HG02571 (cell line): ENCODE data around the gene CCDC116.
"Not testable (repeated sequence)": the region's sequence is repeated elsewhere in the genome, so short reads cannot be mapped to it uniquely, and the experiment has no call there.

ENCODE experiments used
- ATAC-seq: cut with Tn5 transposase; IDR thresholded peaks from one replicate; pipeline ENCODE4 v1.9.1; 2021; ENCODE audit warnings: mild to moderate bottlenecking, moderate library complexity; ENCODE audit not compliant: unreplicated experiment

Gene CCDC116

DNA sequence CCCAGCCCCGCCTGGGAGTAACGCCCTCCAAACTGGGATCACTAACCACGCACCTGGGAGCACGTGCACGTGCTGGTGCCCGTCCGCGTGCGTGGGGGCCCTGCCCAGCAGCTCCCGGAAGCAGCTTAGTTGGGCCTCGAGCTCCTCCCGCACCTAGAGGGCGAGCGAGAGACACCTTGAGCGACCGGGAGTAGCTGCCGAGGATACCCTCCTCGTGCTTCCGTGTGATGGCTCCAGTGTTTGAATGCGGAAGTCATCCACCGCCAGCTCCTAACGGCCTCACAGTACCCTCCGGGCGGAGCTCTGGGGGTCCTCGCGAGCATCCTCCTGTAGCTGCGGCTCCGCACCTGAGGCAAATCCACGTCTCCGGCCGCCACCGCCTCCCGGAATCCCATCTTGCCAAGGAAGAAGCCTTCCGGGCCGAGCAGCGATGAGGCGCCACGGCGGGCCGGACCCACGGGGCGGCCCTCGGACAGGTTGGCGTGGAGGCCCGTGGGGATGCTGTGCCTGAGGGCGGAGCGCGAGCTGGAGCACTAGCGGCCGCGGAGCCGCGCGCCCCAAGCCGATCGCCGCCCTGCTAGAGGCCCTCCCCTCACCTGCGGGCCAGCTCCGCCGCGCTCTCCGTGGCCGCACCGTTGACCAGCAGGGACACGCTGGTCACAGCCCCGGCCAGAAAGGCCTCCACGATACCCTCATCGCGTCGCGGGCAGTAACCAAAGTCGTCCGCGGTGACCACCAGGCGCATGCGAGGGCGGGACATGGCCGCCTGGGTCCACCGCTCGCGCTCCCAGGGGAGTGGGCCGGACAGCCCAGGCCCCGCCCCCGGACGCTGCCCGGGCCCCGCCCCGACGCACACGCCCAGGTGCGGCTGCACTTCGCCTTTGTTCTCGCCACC is 3.1 kb upstream of the CCDC116 start, which contains the start of gene YDJC:
Gene YDJC (minus strand): TSS at position 768 of the 895 bp plus-strand sequence. CDS start 8 bp downstream, at position 760.
- ATAC-seq = peak; percentile 80

DNA sequence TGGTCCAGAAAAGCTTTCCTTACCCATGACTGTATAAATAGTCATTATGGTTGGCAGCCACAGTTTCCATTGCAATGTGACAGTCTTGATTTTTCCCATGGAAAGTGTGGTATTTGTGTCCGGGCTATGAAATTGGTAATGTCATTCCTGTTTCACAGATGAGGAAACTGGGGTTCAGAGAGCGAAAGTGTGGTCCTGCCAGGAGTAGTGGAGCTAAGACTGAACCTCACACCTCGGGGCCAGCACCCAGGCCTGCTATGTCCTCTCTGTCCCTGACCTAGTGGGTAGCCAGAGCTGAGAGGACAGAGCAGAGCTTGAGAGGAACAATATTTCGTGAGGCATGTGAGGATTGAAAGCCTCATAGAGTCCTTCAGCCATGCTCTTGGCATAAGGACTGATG is 1.5 kb upstream of the CCDC116 start:
- no peak for ATAC-seq

DNA sequence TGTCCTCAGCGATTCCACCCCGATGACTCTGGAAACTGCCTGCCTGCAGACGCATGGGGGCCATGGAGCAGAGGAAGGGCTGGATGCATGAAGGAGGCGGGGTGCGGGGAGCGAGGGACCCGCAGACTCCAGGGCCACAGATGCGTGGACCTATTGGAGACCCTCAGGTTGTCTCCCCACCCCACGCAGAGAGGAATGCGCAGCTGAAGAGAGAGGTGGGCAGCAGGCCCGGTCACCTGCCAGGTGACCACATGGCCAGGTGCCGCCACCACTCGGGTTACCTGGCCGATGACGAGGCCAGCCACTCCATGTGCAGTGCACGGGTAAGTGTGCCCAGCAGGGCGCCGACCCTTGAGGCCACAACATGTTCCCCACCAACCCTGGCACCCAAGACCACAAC is 371 bp downstream of the CCDC116 start:
- no peak for ATAC-seq

DNA sequence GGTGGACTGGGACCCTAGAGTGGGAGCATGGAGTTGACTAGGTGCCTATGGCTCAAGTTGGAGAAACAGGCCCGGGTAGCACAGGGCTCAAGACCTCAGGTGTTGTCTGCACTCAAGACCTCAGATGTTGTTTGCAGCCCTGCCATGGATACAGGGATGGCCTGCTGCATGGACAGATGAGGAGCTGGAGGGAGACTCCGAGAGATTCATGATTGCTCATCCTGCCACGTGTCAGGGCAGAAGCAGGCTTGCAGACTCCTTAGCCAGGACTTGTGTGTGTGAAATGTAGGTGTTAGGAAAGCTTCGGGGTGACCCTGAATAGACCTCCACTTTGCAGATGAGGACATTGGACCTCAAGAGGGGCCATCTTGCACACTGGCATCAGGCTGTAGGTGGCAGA is 921 bp downstream of the CCDC116 start:
- no peak for ATAC-seq

DNA sequence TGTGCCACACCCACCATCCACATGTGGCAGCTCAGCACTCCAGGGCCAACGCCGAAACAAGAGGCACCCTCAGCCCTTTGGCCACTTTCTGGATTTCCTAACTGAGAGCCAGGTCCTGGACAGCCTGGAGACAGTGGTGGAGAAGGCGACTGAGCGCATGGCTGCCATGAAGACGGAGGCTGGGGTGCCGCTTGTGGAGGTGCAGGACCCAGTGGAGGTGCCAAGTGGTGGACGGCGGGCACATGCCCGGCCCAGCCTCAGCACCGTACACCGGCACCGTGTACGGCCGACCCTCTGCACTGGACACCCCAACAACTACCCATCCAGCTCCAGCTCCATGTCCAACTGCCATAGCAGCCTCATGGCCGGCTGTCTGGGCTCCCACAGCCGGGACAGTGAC is 1.5 kb downstream of the CCDC116 start:
- no peak for ATAC-seq

DNA sequence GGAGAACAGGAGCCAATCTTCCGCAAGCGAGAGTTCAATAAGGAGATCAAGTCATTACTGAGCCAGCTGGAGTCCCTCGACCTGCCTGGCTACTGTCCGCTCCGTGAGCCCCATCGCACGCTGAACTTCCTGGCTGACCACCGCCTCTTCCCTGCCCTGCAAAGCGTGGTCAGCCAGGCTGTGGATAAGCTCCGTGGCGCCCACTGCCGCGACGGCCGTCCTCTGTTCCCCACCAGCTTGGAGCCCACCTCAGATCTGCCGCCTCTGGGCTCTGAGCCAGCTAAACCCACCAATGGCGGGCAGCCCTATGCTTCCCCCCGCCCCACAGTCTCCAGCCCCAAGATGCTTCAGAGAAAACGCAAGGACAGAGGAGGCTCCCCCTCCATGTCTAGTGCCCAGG is 2.3 kb downstream of the CCDC116 start:
- ATAC-seq = no peak

DNA sequence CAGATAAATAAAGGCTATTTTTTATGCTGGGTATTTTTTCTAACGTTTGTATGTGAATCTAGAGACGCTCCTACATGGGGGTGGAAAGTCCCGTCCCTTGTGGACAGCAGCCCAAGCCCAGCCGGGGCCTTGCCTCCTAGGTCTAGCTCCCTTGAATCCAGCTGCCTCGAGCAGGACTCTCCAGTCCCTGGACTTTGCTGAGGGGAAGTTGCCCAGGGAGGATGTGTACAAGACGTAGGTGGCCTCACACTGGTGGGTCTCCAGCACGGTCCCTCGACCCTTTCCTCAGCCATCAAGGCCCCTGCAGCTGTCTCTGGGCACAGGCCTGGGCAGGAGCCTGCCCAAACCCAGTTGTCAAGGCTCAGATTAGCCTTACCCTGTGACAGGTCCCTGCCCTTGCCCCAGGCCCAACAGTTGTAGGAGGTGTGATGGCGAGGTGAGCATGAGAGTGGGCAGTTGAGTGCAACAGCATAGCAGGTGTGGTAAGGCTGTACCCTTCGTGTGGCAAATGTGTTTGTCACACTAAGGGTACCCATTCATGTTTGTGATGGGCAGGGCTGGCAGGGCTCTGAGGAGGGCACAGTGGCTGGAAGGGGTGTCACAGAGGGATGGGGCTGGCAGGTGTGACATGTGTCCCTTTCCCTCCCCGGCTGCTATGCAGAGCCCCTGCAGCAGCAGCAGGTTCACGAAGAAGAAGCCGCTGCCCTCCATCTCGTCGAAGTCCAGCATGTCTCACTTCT is 3.4 kb downstream of the CCDC116 start:
- no peak for ATAC-seq

DNA sequence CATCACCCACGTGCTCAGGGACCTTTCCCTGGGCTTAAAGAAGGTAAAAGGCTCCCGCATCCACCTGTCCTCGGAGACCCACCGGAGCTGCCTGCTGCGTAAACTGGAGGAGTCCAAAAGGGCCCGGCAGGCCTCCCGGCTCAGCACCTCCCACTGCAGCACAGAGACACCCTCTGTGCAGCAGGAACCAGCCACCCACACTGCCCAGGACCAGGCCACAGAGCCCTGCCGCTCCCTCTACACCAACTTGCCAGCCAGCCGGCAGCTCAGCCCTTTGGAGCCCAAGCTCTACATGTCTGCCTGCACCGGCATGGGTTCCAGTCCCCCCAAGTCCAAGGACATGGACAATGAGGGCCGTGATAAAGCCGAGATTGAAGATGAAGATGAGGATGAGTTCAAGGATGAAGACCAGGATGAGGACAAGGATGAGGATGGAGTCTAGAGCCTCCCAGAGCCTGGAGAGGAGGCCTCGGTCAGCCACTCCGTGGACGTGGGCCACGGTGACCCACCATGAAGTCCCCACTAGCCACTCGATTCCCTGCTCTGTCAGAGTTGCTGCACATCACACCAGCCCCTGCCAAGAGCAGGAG is 4.2 kb downstream of the CCDC116 start:
- no peak for ATAC-seq

DNA sequence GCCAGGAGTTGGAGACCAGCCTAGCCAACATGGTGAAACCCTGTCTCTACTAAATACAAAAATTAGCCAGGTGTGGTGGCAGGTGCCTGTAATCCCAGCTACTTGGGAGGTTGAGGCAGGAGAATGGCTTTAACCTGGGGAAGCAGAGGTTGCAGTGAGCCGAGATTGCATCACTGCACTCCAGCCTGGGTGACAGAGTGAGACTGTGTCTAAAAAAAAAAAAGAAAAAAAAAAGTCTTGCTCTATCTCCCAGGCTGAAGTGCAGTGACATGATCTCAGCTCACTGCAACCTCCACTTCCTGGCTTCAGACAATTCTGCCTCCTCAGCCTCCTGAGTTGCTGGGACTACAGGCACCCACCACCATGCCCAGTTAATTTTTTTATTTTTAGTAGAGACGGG is 4.9 kb downstream of the CCDC116 start:
- ATAC-seq = not testable (repeated sequence)

DNA sequence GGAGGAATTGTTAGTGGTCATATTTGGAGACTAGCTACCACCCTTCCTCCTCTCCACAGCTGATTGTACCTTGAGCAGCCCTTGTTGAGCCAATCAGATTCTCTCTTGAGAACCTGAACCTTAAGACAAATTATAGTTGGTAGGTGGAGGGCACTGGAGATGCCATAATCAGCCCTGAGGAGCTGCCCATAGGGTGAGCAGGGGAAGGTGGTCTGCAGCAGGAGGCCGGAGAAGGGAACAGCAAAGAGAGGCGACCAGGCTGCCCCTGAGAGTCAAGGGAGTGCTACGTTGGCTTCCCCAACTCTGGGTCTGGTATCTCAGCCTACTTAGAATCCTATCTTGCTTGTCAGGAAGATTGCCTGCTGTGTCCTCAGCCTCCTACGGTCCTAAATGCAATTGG is 6.8 kb downstream of the CCDC116 start:
- no peak for ATAC-seq

DNA sequence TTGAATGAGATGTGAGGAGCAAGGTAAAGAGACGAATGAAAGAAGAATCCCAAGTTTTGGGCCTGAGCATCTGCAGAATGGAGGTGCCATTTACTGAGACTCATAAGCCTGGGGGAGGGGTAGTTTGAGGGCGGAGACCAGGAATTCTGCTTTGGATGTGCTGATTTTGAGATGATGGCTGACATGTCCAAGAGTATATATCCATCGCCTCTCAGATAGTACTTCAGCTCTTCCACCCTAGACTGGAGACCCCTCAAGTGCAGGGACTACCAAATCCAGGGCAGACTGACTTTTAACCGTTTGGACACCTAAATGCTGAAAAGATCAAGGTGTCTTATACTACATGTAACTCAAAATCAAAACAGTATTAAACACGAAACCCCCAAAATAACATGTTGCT is 8.2 kb downstream of the CCDC116 start:
- no peak for ATAC-seq

DNA sequence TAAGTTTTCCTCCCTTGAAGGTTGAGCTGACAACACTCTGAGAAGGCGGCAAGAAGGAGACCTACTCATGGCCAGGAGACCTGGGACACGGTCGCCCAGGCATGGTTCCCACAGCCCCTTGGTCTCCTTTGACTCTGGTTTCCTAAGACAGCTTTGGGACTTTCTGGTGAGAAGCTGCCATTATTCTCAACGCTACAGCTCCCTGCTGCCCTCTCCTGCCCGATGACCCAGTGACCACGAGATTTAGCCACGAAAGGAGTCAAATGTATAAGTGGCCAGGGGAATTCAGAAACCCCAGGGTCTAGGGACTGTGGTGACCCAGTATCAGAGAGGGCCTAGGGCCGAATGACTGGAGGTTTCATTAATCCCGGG is 8.8 kb downstream of the CCDC116 start:
- ATAC-seq = peak; percentile 4

DNA sequence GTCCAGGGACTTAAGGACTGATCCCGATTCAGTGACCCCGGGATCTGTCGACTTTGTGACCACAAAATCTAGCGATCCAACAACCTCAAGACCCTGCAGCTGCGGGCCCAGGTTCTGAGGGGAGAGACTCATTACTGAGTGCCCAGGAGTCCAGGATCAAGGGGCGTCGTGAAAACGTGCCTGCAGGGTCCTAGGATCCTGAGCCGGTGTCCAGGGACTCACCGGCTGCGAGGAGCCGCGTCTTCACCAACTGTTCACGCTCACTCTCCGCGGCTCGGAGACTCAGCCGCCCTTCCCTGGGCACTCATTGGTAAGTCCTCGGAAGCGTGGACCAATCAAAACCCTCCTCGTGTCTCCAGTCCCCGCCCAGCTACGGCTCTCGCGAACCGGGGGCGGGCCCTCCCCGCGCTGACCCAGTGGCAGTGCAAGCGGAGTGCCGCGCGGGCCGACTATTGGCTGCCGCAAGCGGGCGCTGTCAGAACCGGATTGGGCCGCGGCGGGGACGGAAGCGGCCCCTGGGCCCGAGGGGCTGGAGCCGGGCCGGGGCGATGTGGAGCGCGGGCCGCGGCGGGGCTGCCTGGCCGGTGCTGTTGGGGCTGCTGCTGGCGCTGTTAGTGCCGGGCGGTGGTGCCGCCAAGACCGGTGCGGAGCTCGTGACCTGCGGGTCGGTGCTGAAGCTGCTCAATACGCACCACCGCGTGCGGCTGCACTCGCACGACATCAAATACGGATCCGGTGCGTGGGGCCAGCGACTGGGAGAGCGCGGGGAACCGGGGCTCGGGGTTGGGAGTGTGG is 9.4 kb downstream of the CCDC116 start, which contains the start of gene SDF2L1:
Gene SDF2L1 (plus strand): TSS at position 514 of the 795 bp plus-strand sequence. CDS start 35 bp downstream, at position 549.
- ATAC-seq = peak; percentile 93

DNA sequence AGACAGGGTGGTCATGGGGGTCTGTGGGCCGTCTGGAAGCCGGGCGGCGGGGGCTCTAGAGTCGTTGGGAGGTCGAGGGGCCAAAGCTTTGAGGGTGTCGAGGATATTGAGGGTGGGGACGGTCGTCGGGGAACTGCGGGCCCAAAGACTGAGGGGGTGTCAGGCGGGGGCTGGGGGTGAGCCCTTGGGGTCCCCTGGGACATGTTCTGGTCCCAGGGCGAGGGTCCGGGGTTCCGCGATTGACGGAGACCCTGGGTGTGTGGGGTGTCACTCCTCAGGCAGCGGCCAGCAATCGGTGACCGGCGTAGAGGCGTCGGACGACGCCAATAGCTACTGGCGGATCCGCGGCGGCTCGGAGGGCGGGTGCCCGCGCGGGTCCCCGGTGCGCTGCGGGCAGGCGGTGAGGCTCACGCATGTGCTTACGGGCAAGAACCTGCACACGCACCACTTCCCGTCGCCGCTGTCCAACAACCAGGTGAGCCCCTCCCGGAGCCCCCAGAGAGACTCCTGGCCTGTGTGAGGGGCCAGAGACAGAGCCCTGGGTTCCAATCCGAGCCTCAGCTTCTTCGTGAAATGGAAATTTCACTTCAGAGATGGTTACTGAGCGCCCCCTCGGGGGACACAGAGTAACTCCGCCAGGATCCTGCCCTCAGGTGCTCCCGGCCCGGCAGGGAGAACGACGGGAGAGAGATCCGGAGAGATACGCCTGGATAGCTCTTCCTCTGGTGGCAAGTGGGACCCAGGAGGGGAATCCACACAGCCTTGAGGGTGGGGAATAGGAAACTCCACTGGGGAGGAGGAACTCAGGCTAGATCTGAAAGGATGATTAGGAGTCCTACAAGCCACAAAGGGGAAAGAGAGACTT is 10.3 kb downstream of the CCDC116 start:
- no peak for ATAC-seq

DNA sequence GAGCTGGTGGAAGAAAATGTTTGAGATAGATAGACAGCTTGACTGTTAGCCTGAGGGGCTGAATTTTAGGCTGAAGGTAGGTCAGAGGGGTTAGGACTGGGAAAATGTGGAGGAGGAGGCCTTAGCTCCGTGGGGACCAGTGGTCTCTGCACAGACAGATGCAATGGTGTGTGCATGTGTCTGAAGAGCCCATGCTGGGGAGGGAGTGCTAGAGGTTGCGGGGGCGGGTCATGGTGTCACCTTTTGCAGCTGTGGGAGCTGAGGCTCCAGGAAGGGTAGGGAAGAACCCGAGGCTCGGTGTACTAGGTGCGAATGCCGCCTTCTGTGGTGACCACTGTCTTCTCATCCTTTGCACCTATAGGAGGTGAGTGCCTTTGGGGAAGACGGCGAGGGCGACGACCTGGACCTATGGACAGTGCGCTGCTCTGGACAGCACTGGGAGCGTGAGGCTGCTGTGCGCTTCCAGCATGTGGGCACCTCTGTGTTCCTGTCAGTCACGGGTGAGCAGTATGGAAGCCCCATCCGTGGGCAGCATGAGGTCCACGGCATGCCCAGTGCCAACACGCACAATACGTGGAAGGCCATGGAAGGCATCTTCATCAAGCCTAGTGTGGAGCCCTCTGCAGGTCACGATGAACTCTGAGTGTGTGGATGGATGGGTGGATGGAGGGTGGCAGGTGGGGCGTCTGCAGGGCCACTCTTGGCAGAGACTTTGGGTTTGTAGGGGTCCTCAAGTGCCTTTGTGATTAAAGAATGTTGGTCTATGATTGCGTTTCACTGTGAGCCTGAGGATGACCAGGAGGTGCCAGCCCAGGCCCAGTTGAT is 11.2 kb downstream of the CCDC116 start:
- no peak for ATAC-seq

DNA sequence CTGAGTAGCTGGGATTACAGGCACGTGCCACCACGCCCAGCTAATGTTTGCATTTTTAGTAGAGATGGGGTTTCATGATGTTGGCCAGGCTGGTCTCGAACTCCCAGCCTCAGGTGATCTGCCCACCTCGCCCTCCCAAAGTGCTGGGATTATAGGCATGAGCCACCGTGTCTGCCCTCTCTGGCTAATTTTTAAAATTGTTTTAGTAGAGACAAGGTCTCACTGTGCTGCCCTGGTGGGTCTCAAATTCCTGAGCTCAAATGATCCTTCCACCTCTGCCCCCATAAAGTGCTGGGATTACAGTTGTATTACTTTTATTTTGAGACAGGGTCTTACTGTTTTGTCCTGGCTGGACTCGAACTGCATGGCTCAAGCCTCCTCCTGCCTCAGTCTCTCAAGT is 13.0 kb downstream of the CCDC116 start:
- ATAC-seq = not testable (repeated sequence)

DNA sequence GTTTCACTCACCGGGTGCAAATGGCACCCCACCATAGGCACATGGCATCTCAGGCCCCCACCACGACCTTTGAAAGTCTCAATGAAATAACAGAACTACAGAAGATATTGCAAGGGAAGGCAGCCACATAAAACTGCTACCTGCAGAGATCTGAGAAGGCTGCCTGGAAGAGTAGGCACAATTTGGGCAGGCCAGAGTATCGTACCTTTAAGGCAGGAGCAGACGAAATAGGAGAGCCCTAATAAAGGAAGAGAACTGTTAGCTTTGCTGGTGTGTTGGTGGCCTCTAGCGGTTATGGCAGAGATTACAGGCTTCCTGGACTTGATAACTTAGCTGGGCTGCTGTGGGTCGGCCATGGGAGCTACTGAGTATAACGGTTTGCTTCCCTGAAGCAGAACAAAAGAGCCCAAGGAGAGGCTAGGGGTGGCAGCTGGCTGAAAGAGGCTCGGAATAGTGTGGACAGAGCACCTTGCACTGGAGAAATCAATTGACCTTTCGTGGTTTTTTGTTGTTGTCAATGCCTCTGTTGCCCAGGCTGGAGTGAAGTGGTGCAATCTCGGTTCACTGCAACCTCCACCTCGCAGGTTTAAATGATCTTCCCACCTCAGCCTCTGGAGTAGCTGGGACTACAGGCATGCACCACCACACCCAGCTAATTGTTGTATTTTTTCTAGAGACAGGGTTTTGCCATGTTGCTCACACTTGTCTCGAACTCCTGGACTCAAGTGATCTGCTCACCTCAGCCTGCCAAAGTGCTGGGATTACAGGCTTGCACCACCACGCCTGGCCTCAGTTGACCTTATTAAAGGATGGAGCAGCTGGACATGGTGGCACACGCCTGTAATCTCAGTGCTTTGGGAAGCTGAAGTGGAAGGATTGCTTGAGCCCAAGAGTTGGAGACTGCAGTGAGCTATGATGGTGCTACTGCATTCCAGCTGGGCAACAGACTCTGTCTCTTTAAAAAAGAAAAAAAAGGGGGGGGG is 14.3 kb downstream of the CCDC116 start:
- no peak for ATAC-seq

DNA sequence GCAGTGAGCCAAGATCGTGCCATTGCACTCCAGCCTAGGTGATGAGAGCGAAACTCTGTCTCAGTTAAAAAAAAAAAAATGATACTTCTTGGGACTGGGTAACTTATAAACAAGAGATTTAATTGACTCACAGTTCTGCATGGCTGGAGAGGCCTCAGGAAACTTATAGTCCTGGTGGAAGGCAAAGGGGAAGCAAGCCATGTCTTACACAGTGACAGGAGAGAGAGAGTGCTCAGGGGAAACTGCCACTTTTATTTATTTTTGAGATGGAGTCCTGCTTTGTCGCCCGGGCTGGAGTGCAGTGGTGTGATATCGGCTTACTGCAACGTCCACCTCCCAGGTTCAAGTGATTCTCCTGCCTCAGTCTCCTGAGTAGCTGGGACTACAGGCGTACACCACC is 17.7 kb downstream of the CCDC116 start:
- ATAC-seq = no peak
